Smooth muscle cell (in vitro differentiated cells): ENCODE data around the gene RALY. TPM values are rescaled to one million over a fixed set of nuclear protein-coding genes. Genes with fewer than 3 reads are reported as not detected.

Source experiments
- DNase-seq: peaks from one replicate; lab custom pipeline; 2025; ENCODE audit not compliant: unreplicated experiment; lab: John Stamatoyannopoulos, UW
- H2AFZ ChIP-seq: fragments of 200-600 bp; sonication (generic); 2 replicates; pipeline ENCODE4 v1.6.0; 2016; ENCODE audit warnings: antibody characterized with exemption, low read depth, mild to moderate bottlenecking
- H3F3A ChIP-seq: fragments of 200-600 bp; sonication (generic); 2 replicates; pipeline ENCODE4 v1.6.0; 2017; ENCODE audit warnings: antibody characterized with exemption, low read depth
- H3K27ac ChIP-seq: fragments of 200-600 bp; sonication (generic); 2 replicates; pipeline ENCODE4 v1.5.1; 2016; ENCODE audit warnings: low read depth, mild to moderate bottlenecking
- H3K27me3 ChIP-seq: fragments of 200-600 bp; sonication (generic); 2 replicates; pipeline ENCODE4 v1.6.1; 2016; ENCODE audit warnings: low read depth, mild to moderate bottlenecking
- H3K36me3 ChIP-seq: fragments of 200-600 bp; sonication (generic); 2 replicates; pipeline ENCODE4 v1.5.1; 2016; ENCODE audit warnings: low read depth
- H3K4me1 ChIP-seq: fragments of 200-600 bp; sonication (generic); 2 replicates; pipeline ENCODE4 v1.5.1; 2016; ENCODE audit warnings: low read depth
- H3K4me2 ChIP-seq: fragments of 200-600 bp; sonication (generic); 2 replicates; pipeline ENCODE4 v1.6.0; 2016; ENCODE audit warnings: mild to moderate bottlenecking
- H3K4me3 ChIP-seq: fragments of 200-600 bp; sonication (generic); 2 replicates; pipeline ENCODE4 v1.5.1; 2016; ENCODE audit warnings: mild to moderate bottlenecking
- H3K79me2 ChIP-seq: fragments of 200-600 bp; sonication (generic); 2 replicates; pipeline ENCODE4 v1.6.0; 2016; ENCODE audit warnings: low read depth, mild to moderate bottlenecking
- H3K9ac ChIP-seq: fragments of 200-600 bp; sonication (generic); 2 replicates; pipeline ENCODE4 v1.6.0; 2016; ENCODE audit warnings: low read depth
- H3K9me3 ChIP-seq: fragments of 200-600 bp; sonication (generic); replicated peaks from 2 replicates; pipeline ENCODE4 v1.5.1; 2016; ENCODE audit warnings: low read depth
- H4K20me1 ChIP-seq: fragments of 200-600 bp; sonication (generic); 2 replicates; pipeline ENCODE4 v1.6.0; 2016; ENCODE audit warnings: low read depth
- CTCF ChIP-seq: fragments of 200-600 bp; sonication (generic); IDR thresholded peaks from 2 replicates; pipeline ENCODE4 v1.5.1; 2017; ENCODE audit warnings: borderline replicate concordance, mild to moderate bottlenecking, antibody characterized with exemption; ENCODE audit not compliant: insufficient read depth, poor library complexity, severe bottlenecking
- WGBS: methylation state at CpG from one replicate; pipeline ENCODE4 v1.1.7; 2016; ENCODE audit warnings: low lambda C conversion rate; 5-methylcytosine and 5-hydroxymethylcytosine counted together
- polyA plus RNA-seq: library from polyadenylated mRNA; unstranded; fragments of >200 nt; fragmentation: Nextera tagmentation; extraction: Ambion mirVana; gene quantifications from 2 replicates; pipeline ENCODE4 v1.2.1, GENCODE V29; 2016
- total RNA-seq: library from RNA; depleted of rRNA; stranded (reverse); fragments of >200 nt; gene quantifications from 2 replicates; pipeline ENCODE4 v1.2.3, GENCODE V29; 2014

RALY gene
- total and polyA plus RNA-seq, 2 experiments from 2014 or later: 99.7 to 218 TPM

- no peak overlapping the region for H3K4me2 ChIP-seq
- no peak for TF ChIP-seq CTCF
- peaks cover 5% of the 10 kb centered on the region for H3K4me1 ChIP-seq
- no peak overlapping the region for H3K27ac ChIP-seq
- 97% methylated on average over 16 of the region's 16 CpGs for WGBS
- no peaks in the 10 kb centered on the region for H3F3A ChIP-seq
- no peaks in the 10 kb centered on the region for H3K36me3 ChIP-seq
- DNase-seq: no peak
- peaks cover 99% of the 10 kb centered on the region for H4K20me1 ChIP-seq
- no peaks in the 10 kb centered on the region for H3K9me3 ChIP-seq
- no peak overlapping the region for H3K9ac ChIP-seq
- no peak overlapping the region for H3K4me3 ChIP-seq
- no peaks in the 10 kb centered on the region for H3K27me3 ChIP-seq
- H2AFZ ChIP-seq: no peak overlapping the region
- peaks cover 24% of the 10 kb centered on the region for H3K79me2 ChIP-seq
These were observed 81.9 kb downstream of the RALY start for GRCh38 chr20:34075647-34076046.

- TF ChIP-seq CTCF: no peak
- Histone ChIP-seq H3K27me3 (no peaks in the 10 kb centered on the region), H3K27ac (no peak overlapping the region), H3K4me1 (peaks cover 5% of the 10 kb centered on the region), H4K20me1 (peaks cover 93% of the 10 kb centered on the region), H3K4me2 (no peak overlapping the region), H2AFZ (no peak overlapping the region), H3K79me2 (peaks cover 15% of the 10 kb centered on the region), H3K9me3 (no peaks in the 10 kb centered on the region), H3F3A (no peaks in the 10 kb centered on the region), H3K4me3 (no peak overlapping the region), H3K9ac (no peak overlapping the region), H3K36me3 (no peaks in the 10 kb centered on the region)
- 96% methylated on average over 20 of the region's 20 CpGs for WGBS
- DNase-seq: no peak
These were observed 83.2 kb downstream of the RALY start for GRCh38 chr20:34076952-34077351.

- DNase-seq: no peak
- WGBS: 98% methylated on average over 5 of the region's 5 CpGs
- H3K4me2 ChIP-seq: no peak overlapping the region
- peaks cover 92% of the 10 kb centered on the region for H4K20me1 ChIP-seq
- no peaks in the 10 kb centered on the region for H3F3A ChIP-seq
- H3K4me3 ChIP-seq: no peak overlapping the region
- H3K9ac ChIP-seq: no peak overlapping the region
- no peaks in the 10 kb centered on the region for H3K27me3 ChIP-seq
- TF ChIP-seq CTCF: no peak
- peaks cover 5% of the 10 kb centered on the region for H3K4me1 ChIP-seq
- H3K27ac ChIP-seq: no peak overlapping the region
- H3K36me3 ChIP-seq: no peaks in the 10 kb centered on the region
- H3K79me2 ChIP-seq: peaks cover 4% of the 10 kb centered on the region
- H3K9me3 ChIP-seq: no peaks in the 10 kb centered on the region
- H2AFZ ChIP-seq: no peak overlapping the region
These were observed 84.8 kb downstream of the RALY start for GRCh38 chr20:34078540-34078939.

- no peak for TF ChIP-seq CTCF
- 99% methylated on average over 6 of the region's 6 CpGs for WGBS
- DNase-seq: no peak
- Histone ChIP-seq H3K9ac (no peak overlapping the region), H2AFZ (no peak overlapping the region), H3K4me1 (no peaks in the 10 kb centered on the region), H3K4me3 (no peak overlapping the region), H3K27ac (no peak overlapping the region), H3F3A (peaks cover 10% of the 10 kb centered on the region), H3K4me2 (no peak overlapping the region), H4K20me1 (peaks cover 92% of the 10 kb centered on the region), H3K79me2 (peaks cover 6% of the 10 kb centered on the region), H3K36me3 (no peaks in the 10 kb centered on the region), H3K27me3 (no peaks in the 10 kb centered on the region), H3K9me3 (no peaks in the 10 kb centered on the region)
These were observed 86.1 kb downstream of the RALY start for GRCh38 chr20:34079818-34080217.
